Measurements from ENCODE around the gene ZNF701.

- TF ChIP-seq, protein P1, sequence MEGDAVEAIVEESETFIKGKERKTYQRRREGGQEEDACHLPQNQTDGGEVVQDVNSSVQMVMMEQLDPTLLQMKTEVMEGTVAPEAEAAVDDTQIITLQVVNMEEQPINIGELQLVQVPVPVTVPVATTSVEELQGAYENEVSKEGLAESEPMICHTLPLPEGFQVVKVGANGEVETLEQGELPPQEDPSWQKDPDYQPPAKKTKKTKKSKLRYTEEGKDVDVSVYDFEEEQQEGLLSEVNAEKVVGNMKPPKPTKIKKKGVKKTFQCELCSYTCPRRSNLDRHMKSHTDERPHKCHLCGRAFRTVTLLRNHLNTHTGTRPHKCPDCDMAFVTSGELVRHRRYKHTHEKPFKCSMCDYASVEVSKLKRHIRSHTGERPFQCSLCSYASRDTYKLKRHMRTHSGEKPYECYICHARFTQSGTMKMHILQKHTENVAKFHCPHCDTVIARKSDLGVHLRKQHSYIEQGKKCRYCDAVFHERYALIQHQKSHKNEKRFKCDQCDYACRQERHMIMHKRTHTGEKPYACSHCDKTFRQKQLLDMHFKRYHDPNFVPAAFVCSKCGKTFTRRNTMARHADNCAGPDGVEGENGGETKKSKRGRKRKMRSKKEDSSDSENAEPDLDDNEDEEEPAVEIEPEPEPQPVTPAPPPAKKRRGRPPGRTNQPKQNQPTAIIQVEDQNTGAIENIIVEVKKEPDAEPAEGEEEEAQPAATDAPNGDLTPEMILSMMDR (IDR thresholded peaks at IDR 0.05) = no peak
- no peak for TF ChIP-seq POLR2A (IDR thresholded peaks at IDR 0.05)
Observed at GRCh38 chr19:52542984-52543664, 27.0 kb upstream of the ZNF701 start.

Measured in adrenal gland (tissue), 5 donors.